Neural cell (in vitro differentiated cells): ENCODE measurements around the gene KLK6. TPM values are rescaled to one million over a fixed set of nuclear protein-coding genes. Genes with fewer than 3 reads are reported as not detected.

ENCODE experiments used
- H2AFZ ChIP-seq: fragments of 200-600, 300-800 bp; sonication (generic), shearing (Covaris generic); 2 replicates; pipeline ENCODE4 v1.6.0; 2014; ENCODE audit warnings: low read depth, mild to moderate bottlenecking, antibody characterized with exemption, low read length, moderate library complexity
- H3F3A ChIP-seq: fragments of 200-600 bp; shearing (Covaris generic); 2 replicates; pipeline ENCODE4 v1.6.1; 2016; ENCODE audit warnings: mild to moderate bottlenecking, moderate library complexity, mixed read lengths, antibody characterized with exemption, low read length; ENCODE audit not compliant: insufficient read depth, poor library complexity, severe bottlenecking
- H3K27ac ChIP-seq: fragments of 200-600, 300-800 bp; sonication (generic), shearing (Covaris generic); 2 replicates; pipeline ENCODE4 v1.5.1; 2014; ENCODE audit warnings: mild to moderate bottlenecking, low read length, moderate library complexity
- H3K27me3 ChIP-seq: fragments of 300-800, 200-600 bp; sonication (generic), shearing (Covaris generic); 2 replicates; pipeline ENCODE4 v1.6.0; 2014; ENCODE audit warnings: mild to moderate bottlenecking, low read depth, low read length, moderate library complexity; ENCODE audit not compliant: insufficient read depth
- H3K36me3 ChIP-seq: fragments of 300-800, 200-600 bp; sonication (generic), shearing (Covaris generic); 2 replicates; pipeline ENCODE4 v1.5.1; 2014; ENCODE audit warnings: mild to moderate bottlenecking, antibody characterized with exemption, low read length, moderate library complexity; ENCODE audit not compliant: insufficient read depth
- H3K4me2 ChIP-seq: fragments of 300-800, 200-600 bp; sonication (generic), shearing (Covaris generic); 2 replicates; pipeline ENCODE4 v1.6.0; 2014; ENCODE audit warnings: mild to moderate bottlenecking, low read length
- H3K4me3 ChIP-seq: fragments of 300-800, 200-600 bp; sonication (generic), shearing (Covaris generic); 2 replicates; pipeline ENCODE4 v1.5.1; 2014; ENCODE audit warnings: mild to moderate bottlenecking, low read length, moderate library complexity
- H3K79me2 ChIP-seq: fragments of 200-600 bp; shearing (Covaris generic); replicated peaks from 2 replicates; pipeline ENCODE4 v1.6.0; 2014; ENCODE audit warnings: mild to moderate bottlenecking, low read length, moderate library complexity; ENCODE audit not compliant: insufficient read depth
- H3K9ac ChIP-seq: fragments of 300-800, 200-600 bp; sonication (generic), shearing (Covaris generic); 2 replicates; pipeline ENCODE4 v1.6.1; 2016; ENCODE audit warnings: mild to moderate bottlenecking, low read length, mixed read lengths
- H3K9me2 ChIP-seq: fragments of 200-600 bp; shearing (Covaris generic); 2 replicates; pipeline ENCODE4 v1.6.1; 2016; ENCODE audit warnings: mild to moderate bottlenecking, low read length, mixed read lengths; ENCODE audit not compliant: insufficient read depth
- H3K9me3 ChIP-seq: fragments of 200-600, 300-800 bp; sonication (generic), shearing (Covaris generic); 2 replicates; pipeline ENCODE4 v1.6.1; 2016; ENCODE audit warnings: mild to moderate bottlenecking, mixed run types, low read length, moderate library complexity, mixed read lengths
- H4K20me1 ChIP-seq: fragments of 200-600 bp; shearing (Covaris generic); 2 replicates; pipeline ENCODE4 v1.6.1; 2016; ENCODE audit warnings: mild to moderate bottlenecking, mixed run types; ENCODE audit not compliant: insufficient read depth
- EP300 ChIP-seq: fragments of 450-650 bp; conservative IDR thresholded peaks from 2 replicates; pipeline ENCODE4 v1.6.1; 2014; ENCODE audit warnings: antibody characterized with exemption, mild to moderate bottlenecking, moderate library complexity; ENCODE audit not compliant: poor library complexity, severe bottlenecking
- EZH2 ChIP-seq: fragments of 200-600, 300-800 bp; shearing (Covaris generic), sonication (generic); IDR thresholded peaks from 2 replicates; pipeline ENCODE4 v1.6.1; 2014; ENCODE audit warnings: antibody characterized with exemption, low read length, borderline replicate concordance, mild to moderate bottlenecking; ENCODE audit not compliant: insufficient read depth, poor library complexity, severe bottlenecking
- MXI1 ChIP-seq: fragments of 450-650 bp; conservative IDR thresholded peaks from 2 replicates; pipeline ENCODE4 v1.6.1; 2014; ENCODE audit warnings: antibody characterized with exemption, mild to moderate bottlenecking; ENCODE audit not compliant: poor library complexity, severe bottlenecking
- POLR2AphosphoS5 ChIP-seq: IDR thresholded peaks from 2 replicates; pipeline ENCODE4 v1.6.1; 2012
- RAD21 ChIP-seq: fragments of 450-650 bp; conservative IDR thresholded peaks from 2 replicates; pipeline ENCODE4 v1.6.1; 2014; ENCODE audit warnings: antibody characterized with exemption, mild to moderate bottlenecking, moderate library complexity
- SMC3 ChIP-seq: fragments of 450-650 bp; conservative IDR thresholded peaks from 2 replicates; pipeline ENCODE4 v1.6.1; 2014; ENCODE audit warnings: antibody characterized with exemption, mild to moderate bottlenecking, moderate library complexity; ENCODE audit not compliant: poor library complexity
- TAF1 ChIP-seq: IDR thresholded peaks from 2 replicates; pipeline ENCODE4 v1.6.1; 2012; ENCODE audit warnings: low read depth
- polyA plus RNA-seq: library from polyadenylated mRNA; depleted of rRNA; stranded (reverse); fragments of >200 nt; gene quantifications from 2 replicates; pipeline ENCODE4 v1.2.3, GENCODE V29; 2014
- TF ChIP-seq, protein P1 (sequence below): fragments of 450-650 bp; IDR thresholded peaks from 2 replicates; pipeline ENCODE4 v1.5.1; 2014; ENCODE audit warnings: antibody characterized with exemption, mild to moderate bottlenecking, moderate library complexity; ENCODE audit not compliant: poor library complexity, severe bottlenecking
- TF ChIP-seq, protein P2 (sequence below): IDR thresholded peaks from 2 replicates; pipeline ENCODE4 v1.6.1; 2012; ENCODE audit warnings: borderline replicate concordance

The KLK6 gene
- polyA plus RNA-seq, 1 donor from 2014 or later, result not detected

DNA sequence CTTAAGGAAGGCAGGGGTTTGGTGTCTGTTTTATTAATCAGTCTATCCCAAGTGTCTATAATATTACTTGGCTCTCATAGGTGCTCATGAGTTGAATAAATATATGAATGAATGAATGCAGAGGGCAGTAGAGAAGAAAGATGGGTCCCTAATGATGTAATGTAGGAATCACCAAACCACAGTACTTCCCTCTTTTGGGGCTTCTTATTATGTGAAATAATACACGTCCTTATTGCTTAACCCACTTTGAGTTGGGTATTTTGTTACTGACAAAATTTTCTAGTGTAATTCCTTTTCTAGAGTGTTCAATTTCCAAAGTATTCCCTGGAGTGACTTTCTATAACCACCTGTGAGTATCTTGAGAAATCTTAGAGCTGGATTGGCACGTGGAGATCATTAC lies 29.8 kb downstream of the KLK6 start:
- no peak overlapping the region for H3K4me2 ChIP-seq
- no peak overlapping the region for H3K4me3 ChIP-seq
- H3K27me3 ChIP-seq, result no peaks in the 10 kb centered on the region
- H3K9me3 ChIP-seq, result peaks cover 3% of the 10 kb centered on the region
- no peaks in the 10 kb centered on the region for H4K20me1 ChIP-seq
- no peak overlapping the region for H3K27ac ChIP-seq
- H2AFZ ChIP-seq, result no peak overlapping the region
- no peaks in the 10 kb centered on the region for H3K36me3 ChIP-seq
- H3K9me2 ChIP-seq, result no peaks in the 10 kb centered on the region
- no peak for TF ChIP-seq SMC3
- no peak for TF ChIP-seq MXI1
- no peak for TF ChIP-seq TAF1
- TF ChIP-seq, protein P1, sequence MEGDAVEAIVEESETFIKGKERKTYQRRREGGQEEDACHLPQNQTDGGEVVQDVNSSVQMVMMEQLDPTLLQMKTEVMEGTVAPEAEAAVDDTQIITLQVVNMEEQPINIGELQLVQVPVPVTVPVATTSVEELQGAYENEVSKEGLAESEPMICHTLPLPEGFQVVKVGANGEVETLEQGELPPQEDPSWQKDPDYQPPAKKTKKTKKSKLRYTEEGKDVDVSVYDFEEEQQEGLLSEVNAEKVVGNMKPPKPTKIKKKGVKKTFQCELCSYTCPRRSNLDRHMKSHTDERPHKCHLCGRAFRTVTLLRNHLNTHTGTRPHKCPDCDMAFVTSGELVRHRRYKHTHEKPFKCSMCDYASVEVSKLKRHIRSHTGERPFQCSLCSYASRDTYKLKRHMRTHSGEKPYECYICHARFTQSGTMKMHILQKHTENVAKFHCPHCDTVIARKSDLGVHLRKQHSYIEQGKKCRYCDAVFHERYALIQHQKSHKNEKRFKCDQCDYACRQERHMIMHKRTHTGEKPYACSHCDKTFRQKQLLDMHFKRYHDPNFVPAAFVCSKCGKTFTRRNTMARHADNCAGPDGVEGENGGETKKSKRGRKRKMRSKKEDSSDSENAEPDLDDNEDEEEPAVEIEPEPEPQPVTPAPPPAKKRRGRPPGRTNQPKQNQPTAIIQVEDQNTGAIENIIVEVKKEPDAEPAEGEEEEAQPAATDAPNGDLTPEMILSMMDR, result no peak
- TF ChIP-seq POLR2AphosphoS5, result no peak
- TF ChIP-seq RAD21, result no peak
- TF ChIP-seq, protein P2, sequence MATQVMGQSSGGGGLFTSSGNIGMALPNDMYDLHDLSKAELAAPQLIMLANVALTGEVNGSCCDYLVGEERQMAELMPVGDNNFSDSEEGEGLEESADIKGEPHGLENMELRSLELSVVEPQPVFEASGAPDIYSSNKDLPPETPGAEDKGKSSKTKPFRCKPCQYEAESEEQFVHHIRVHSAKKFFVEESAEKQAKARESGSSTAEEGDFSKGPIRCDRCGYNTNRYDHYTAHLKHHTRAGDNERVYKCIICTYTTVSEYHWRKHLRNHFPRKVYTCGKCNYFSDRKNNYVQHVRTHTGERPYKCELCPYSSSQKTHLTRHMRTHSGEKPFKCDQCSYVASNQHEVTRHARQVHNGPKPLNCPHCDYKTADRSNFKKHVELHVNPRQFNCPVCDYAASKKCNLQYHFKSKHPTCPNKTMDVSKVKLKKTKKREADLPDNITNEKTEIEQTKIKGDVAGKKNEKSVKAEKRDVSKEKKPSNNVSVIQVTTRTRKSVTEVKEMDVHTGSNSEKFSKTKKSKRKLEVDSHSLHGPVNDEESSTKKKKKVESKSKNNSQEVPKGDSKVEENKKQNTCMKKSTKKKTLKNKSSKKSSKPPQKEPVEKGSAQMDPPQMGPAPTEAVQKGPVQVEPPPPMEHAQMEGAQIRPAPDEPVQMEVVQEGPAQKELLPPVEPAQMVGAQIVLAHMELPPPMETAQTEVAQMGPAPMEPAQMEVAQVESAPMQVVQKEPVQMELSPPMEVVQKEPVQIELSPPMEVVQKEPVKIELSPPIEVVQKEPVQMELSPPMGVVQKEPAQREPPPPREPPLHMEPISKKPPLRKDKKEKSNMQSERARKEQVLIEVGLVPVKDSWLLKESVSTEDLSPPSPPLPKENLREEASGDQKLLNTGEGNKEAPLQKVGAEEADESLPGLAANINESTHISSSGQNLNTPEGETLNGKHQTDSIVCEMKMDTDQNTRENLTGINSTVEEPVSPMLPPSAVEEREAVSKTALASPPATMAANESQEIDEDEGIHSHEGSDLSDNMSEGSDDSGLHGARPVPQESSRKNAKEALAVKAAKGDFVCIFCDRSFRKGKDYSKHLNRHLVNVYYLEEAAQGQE, result no peak
- TF ChIP-seq EZH2, result no peak
- TF ChIP-seq EP300, result no peak
- H3K9ac ChIP-seq, result no peak overlapping the region
- no peaks in the 10 kb centered on the region for H3K79me2 ChIP-seq
- no peaks in the 10 kb centered on the region for H3F3A ChIP-seq

DNA sequence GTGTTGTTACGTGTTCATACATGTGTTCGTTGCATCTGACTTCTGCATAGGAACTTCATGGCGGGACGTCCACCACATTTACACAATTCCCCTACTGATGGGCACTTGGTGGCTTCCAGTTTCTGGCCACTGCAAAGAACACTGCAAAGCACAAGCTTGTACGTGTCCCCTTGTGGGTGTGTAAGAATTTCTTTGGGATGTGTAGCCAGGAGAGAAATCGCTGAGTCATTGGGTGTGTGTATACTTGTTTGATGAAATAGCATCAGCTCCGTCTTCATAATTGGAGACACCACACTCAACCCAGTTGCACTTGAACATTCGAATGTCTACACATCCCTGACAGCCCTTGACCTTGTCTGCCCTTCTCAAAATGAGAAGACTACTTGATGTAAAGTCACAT lies 35.8 kb downstream of the KLK6 start:
- no peak overlapping the region for H3K27ac ChIP-seq
- H3K9me2 ChIP-seq, result no peaks in the 10 kb centered on the region
- H3K9me3 ChIP-seq, result no peaks in the 10 kb centered on the region
- H3K9ac ChIP-seq, result no peak overlapping the region
- no peaks in the 10 kb centered on the region for H3K36me3 ChIP-seq
- TF ChIP-seq, protein P1, result no peak
- TF ChIP-seq EP300 (no peak), POLR2AphosphoS5 (no peak)
- H3K4me2 ChIP-seq, result no peak overlapping the region
- H3F3A ChIP-seq, result no peaks in the 10 kb centered on the region
- peaks cover 9% of the 10 kb centered on the region for H3K27me3 ChIP-seq
- no peak overlapping the region for H3K4me3 ChIP-seq
- H2AFZ ChIP-seq, result no peak overlapping the region
- no peaks in the 10 kb centered on the region for H4K20me1 ChIP-seq
- no peaks in the 10 kb centered on the region for H3K79me2 ChIP-seq
